ENCODE data around the gene ERC2.

The ERC2 gene

GRCh38 chr3:56189536-56189935 is 278.7 kb downstream of the ERC2 start (continued):
- TF ChIP-seq ZNF433 (tag by site-specific recombination; IDR thresholded peaks at IDR 0.05; ENCODE audit: low read depth) (no peak), ZNF623 (tag by site-specific recombination; IDR thresholded peaks at IDR 0.05) (no peak), ZNF280D (tag by site-specific recombination; IDR thresholded peaks at IDR 0.05) (no peak), ZNF670 (tag by site-specific recombination; IDR thresholded peaks at IDR 0.05; ENCODE audit: low read depth) (no peak), OVOL3 (tag by site-specific recombination; IDR thresholded peaks at IDR 0.05) (no peak), CTCF (tag by site-specific recombination; IDR thresholded peaks at IDR 0.05) (no peak), ZNF248 (tag by site-specific recombination; IDR thresholded peaks at IDR 0.05) (no peak)

GRCh38 chr3:56188201-56188600 is 280.1 kb downstream of the ERC2 start:
- ChIA-PET CTCF (no interaction called here), POLR2A (no interaction called here)
- H3K4me3 ChIP-seq (ENCODE audit: low read depth, low read length): no peak overlapping the region
- TF ChIP-seq KLF16 (tag by site-specific recombination; IDR thresholded peaks at IDR 0.05) (no peak), ZNF837 (tag by site-specific recombination; IDR thresholded peaks at IDR 0.05) (no peak), REPIN1 (tag by site-specific recombination; IDR thresholded peaks at IDR 0.05; ENCODE audit: low read depth) (no peak), ZBTB44 (tag by site-specific recombination; IDR thresholded peaks at IDR 0.05) (no peak), HOXA7 (CRISPR knock-in tag; IDR thresholded peaks at IDR 0.05; ENCODE audit: borderline replicate concordance) (no peak), ZNF558 (tag by site-specific recombination; IDR thresholded peaks at IDR 0.05) (no peak)
- H3K27ac ChIP-seq (ENCODE audit: extremely low read depth, low read depth, low read length): no peak overlapping the region
- H3K9me3 ChIP-seq (ENCODE audit: control insufficient read depth, insufficient read depth, low read depth, low read length): no peaks in the 10 kb centered on the region
- H3K36me3 ChIP-seq (ENCODE audit: control insufficient read depth in 2 of 2, insufficient read depth in 1 of 2, low read length in 2 of 2): no peaks in the 10 kb centered on the region
- no peaks in the 10 kb centered on the region for H3K4me1 ChIP-seq (ENCODE audit: control insufficient read depth, insufficient read depth, low read length)

GRCh38 chr3:56187051-56187450 is 281.2 kb downstream of the ERC2 start:
- H3K36me3 ChIP-seq (ENCODE audit: control insufficient read depth in 2 of 2, insufficient read depth in 1 of 2, low read length in 2 of 2): no peaks in the 10 kb centered on the region
- H3K27ac ChIP-seq (ENCODE audit: extremely low read depth, low read depth, low read length): no peak overlapping the region
- H3K4me3 ChIP-seq (ENCODE audit: low read depth, low read length): no peak overlapping the region
- no peaks in the 10 kb centered on the region for H3K9me3 ChIP-seq (ENCODE audit: control insufficient read depth, insufficient read depth, low read depth, low read length)
- ChIA-PET CTCF (no interaction called here), POLR2A (no interaction called here)
- no peaks in the 10 kb centered on the region for H3K4me1 ChIP-seq (ENCODE audit: control insufficient read depth, insufficient read depth, low read length)
- TF ChIP-seq ZNF26 (tag by site-specific recombination; IDR thresholded peaks at IDR 0.05) (no peak), ZXDB (tag by site-specific recombination; IDR thresholded peaks at IDR 0.05) (no peak), ZNF530 (tag by site-specific recombination; IDR thresholded peaks at IDR 0.05; ENCODE audit: low read depth) (no peak), BCL11B (tag by site-specific recombination; IDR thresholded peaks at IDR 0.05; ENCODE audit: low read depth) (no peak), ZSCAN30 (tag by site-specific recombination; IDR thresholded peaks at IDR 0.05) (no peak), ZEB2 (tag by site-specific recombination; IDR thresholded peaks at IDR 0.05) (no peak), ZNF518A (tag by site-specific recombination; conservative IDR thresholded peaks at IDR 0.05; ENCODE audit: low read depth) (no peak), ZNF362 (tag by site-specific recombination; IDR thresholded peaks at IDR 0.05) (no peak)

Measured in HEK293 (cell line).